Hippocampal formation (tissue), 2 donors: ENCODE results near the gene PPP1R3F.
"Not testable (repeated sequence)": the region's sequence is repeated elsewhere in the genome, so short reads cannot be mapped to it uniquely, and the experiment has no call there.

Experiments
- DNase-seq, 2 donors: peaks; one replicate each; lab custom pipeline; 2025; lab: John Stamatoyannopoulos, UW

PPP1R3F gene

DNA sequence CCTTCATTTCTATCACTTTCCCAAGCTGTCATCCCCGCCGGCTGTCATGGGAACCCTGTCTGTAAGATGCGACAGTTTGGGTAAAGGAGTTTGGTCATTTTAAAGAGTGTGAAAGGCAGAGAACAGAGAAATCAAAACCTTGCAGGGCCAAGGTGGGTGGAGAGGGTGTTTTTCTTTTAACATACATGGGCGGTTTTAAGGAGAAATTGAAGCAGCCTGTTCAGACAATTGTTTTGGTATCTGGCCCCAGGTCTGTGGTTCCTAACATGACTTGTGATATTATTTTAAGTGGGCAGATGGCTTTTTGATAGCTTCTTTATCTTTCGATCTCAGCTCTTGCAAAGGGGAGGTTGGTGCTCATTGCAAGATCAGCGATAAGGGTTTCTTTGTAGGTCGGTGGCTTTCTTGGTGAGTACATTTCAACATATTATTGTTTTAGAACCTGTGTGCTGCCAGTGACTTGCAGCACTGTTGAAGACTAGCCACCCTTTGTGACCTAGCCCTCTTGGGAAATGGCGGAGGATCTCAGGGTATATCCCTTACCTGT, 3.7 kb downstream of the PPP1R3F start:
- DNase-seq = no peak

GRCh38 chrX:49276207-49276606, 6.6 kb downstream of the PPP1R3F start:
- no peak for DNase-seq

DNA sequence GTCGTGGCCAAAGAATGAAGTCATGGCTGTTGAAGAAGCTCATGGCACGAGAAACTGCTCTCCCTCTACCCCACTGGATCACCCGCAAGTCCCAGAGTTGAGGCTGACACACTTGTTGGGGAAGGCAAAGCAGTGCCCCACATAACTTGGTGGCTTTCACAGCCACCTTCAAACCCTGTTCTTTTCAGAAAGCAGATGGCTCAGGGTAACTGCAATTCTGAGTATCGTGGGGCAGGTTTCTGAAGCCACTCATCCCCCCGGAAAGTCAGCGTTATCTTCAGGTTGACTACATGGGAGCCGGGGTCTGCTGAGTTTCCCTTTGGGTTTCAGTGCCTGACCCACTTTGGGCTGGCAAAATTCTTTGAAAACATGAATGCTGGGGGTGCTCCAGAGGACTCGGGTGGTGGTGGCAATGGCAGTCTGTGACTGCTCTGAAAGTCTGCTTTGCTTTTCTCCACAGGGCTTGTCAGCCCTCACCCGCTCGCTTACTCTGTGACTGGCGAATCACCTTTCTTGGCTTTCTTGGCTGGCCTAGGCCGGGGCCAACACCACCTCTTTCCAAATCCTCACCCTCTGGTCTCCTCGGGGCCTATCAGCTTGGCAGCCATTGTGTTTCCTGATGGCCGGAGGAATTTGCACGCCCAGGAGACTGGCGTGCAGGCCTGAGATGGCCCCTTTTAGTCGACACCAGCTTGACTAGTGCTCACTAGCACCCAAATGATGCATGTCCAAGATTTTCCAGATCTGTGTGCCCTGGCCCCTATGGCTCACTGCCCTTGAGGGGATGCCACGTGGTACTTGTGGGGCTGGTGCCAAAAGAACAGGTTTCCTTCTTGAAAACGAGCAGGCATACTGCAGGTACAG, 7.3 kb downstream of the PPP1R3F start:
- DNase-seq = no peak

GRCh38 chrX:49277535-49277830, 7.9 kb downstream of the PPP1R3F start:
- no peak for DNase-seq

GRCh38 chrX:49278081-49278480, 8.5 kb downstream of the PPP1R3F start:
- no peak for DNase-seq

DNA sequence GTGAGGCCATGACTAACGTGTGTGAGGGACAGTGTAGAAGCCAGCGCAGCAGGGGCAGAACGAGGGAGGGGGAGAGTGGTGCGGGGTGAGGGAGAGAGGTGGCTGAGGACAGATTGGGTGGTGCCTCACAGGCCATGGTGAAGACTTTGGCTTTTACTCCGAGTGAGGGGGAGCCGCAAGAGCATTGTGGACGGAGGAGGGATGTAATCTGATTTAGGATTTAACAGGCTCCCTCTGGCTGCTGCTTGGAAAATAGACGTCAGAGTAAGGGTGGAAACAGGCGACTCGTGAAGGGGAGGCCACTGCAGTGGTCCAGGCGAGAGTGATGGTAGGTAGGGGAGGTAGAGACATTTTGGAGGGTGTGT, 13.0 kb downstream of the PPP1R3F start:
- DNase-seq = no peak

DNA sequence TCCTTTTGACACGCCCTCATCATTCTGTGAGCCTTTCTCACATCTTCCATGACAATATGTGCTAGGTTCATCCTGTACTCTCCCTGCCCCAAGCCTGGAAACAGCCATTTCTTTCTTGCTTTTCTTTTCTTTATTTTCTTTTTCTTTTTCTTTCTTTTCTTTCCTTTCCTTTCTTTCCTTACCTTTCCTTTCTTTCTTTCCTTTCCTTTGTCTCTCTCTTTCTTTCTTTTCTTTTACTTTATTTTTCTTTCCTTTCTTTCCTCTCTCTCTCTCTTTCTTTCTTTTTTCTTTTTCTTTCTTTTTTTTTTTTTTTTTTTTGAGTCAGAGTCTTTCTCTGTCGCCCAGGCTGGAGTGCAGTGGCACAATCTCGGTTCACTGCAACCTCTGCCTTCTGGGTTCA, 14.6 kb downstream of the PPP1R3F start:
- DNase-seq = no peak

- DNase-seq = no peak
Observed at GRCh38 chrX:49286136-49286535, 16.5 kb downstream of the PPP1R3F start.

DNA sequence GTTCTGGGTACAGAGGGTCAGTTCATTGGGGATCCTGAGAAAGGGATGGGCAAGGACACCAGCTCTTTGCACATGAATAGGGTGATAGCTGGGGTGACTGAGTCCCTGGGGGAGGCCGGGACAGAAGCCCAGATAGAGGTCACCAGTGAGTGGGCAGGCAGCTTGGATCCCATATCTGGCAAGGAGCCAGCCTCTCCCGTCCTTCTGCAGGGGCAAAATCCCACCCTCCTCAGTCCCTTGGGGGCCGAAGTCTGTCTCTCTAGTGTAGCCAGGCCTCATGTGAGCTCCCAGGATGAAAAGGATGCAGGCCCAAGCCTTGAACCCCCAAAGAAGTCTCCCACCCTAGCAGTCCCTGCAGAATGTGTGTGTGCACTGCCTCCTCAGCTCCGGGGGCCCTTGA, 17.0 kb downstream of the PPP1R3F start:
- DNase-seq = no peak

DNA sequence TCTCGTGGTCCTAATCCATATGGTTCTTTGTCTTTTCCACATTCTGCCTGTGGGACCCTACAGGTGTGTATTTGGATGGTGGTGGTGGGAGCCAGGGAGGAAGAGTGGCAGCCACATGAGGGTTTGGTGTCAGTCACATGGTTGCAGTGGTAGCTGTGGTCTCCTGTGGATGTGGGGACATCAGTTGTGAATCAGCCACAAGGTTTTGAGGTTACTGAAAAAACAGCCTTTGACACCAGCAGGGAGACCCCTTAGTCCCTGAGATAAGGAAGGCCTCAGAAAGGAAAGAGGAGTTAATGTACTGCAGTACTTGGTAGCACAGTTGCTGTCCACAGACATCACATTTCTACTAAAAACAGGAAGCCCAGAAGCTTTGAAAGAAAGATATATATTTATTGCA, 18.1 kb downstream of the PPP1R3F start:
- no peak for DNase-seq

- DNase-seq = no peak
Observed at GRCh38 chrX:49290215-49290614, 20.6 kb downstream of the PPP1R3F start.

- peak in 1 of 2 donors; percentile 23 for DNase-seq
Observed at GRCh38 chrX:49291615-49292337, 22.2 kb downstream of the PPP1R3F start.

DNA sequence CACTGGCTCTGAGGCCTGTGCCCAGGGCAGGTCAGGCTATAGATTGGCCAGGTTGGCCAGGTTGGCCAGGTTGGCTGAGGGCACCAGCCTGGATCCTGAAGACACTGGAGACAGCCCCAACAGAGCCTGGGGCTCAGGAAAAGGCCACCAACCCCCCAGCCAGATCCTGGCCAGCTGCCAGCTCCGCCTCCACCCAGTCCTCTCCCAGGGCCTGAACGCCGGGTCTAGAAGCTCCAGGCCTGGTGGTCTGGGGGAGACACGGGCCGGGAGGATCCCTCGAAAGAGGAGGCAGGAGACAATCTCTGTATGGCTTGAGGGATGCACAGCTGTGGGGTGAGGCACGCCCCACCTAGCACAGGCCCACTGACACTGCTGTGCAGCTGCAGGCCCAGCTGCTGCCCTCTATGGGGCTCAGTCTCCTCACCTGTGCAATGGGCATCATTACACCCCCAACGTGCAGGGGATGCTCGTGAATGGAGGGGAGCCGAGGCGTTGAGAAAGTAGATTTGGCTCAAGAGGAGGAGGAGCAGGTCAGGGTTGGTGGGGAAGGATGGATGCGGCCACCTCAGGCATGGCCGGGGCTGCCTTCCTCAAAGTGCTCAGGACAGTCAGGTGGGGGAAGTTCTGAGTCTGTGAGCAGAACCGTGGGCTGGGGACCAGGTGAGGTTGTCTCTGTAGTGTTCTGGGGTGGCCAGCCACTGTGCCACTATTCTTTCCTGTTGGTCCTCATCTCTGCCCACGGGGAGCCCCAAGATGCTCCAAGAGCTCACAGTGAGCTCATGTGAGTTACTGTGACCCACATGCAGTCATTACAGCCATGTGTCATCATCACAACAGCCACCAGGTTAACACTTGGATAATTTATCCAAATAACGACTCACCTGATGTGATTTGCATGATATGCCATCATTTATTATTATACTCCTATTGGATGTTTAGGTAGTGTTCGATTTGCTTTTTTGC, 23.1 kb downstream of the PPP1R3F start:
- no peak for DNase-seq

GRCh38 chrX:49299293-49299692, 29.7 kb downstream of the PPP1R3F start:
- DNase-seq = not testable (repeated sequence)

DNA sequence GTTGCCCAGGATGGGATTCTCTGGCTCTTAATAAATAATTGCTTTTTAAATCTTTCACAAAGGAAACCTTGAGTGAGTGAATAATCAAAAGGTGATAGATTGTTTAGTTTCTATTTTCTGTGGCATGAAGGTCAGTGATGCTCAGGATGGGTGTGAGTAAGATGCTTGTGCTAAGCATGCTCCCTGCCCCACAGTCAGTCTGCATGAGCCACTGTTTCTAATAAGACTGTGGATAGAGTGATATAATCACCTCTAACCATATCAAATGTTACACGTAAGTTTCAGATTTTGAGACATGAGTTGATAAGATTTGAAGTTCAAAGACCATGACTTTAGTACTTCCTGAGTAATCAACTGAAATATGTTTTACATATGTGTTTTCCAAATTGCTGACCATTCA, 31.1 kb downstream of the PPP1R3F start:
- no peak for DNase-seq

DNA sequence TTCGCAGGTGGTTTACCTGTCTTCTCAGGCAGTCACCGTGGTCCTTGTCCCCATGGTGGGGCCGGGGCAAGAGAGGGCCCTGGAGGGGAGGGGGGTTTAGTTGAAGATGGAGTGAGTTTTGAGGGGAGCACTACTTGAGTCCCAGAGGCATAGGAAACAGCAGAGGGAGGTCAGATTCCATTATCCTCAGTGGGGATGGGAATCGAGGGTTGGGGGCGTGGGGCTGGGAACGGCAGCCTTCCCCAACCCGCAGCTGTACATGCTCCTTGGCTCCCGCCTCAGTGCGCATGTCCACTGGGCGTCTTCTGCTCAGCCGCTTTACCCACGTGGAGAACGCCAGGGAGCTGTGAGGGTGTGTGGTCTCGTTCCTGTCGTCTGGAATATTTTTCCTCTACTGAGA, 33.8 kb downstream of the PPP1R3F start, which contains the start of gene GAGE10:
Gene GAGE10 (plus strand): TSS at position 301 of the 400 bp plus-strand sequence. CDS start 1,214 bp downstream, outside the sequence.
- no peak for DNase-seq

GRCh38 chrX:49307775-49308174, 38.2 kb downstream of the PPP1R3F start:
- not testable (repeated sequence) for DNase-seq

GRCh38 chrX:49308604-49309269, 39.1 kb downstream of the PPP1R3F start:
- no peak for DNase-seq

DNA sequence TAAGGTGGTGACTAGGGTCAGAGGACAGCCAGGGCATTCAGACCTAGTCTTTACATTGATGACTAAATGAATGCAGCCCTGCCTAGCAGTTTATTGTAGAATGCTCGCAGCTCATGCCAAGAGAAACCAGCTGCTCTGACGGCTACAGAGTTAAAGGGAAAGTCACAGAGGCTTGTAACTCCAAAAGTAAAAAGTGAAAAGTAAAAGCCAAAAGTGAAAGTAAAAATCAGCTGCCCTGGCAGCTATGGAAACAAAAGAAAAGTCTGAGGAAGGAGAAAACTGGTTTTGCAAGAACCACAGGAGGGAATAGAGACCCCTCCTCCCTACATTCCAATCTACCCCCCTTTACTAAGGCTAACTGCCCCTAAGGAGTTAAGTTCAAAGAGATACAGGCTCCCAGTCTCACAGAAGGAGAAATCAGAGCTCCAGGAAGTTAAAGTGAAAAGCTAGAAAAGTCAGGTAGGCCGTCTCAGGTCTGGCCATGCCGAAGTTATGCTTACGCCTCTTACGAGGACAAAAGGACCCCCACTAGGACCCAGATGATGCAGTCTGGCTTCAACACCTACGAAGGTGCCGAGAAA, 39.9 kb downstream of the PPP1R3F start:
- DNase-seq = no peak

DNA sequence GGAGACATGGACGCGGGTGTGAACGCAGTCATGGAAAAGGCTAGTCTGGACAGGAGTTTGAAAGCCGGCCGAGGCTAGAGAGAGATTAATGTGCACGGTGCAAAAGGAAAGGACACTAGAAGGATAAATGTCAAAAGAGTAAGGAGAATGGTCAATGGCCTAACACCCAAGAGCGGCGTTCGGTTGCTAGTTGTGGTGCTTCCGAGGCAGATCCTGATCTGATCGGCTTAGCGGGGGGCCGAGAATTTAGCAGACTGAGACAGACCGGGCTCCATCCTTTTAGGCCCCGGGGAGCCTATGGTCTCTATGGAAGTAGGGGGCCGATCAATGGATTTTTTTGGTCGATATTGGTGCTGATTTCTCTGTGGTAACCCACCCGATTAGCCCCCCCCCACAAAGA, 40.8 kb downstream of the PPP1R3F start:
- DNase-seq = no peak

- DNase-seq = no peak
Observed at GRCh38 chrX:49312176-49312575, 42.6 kb downstream of the PPP1R3F start.
